NCI-H2107 (cell line): ENCODE results near the gene ADARB2.

Source experiments
- DNase-seq: peaks from one replicate; lab custom pipeline; 2025; lab: John Stamatoyannopoulos, UW

Gene ADARB2

GRCh38 chr10:1736144-1736971 lies 967 bp downstream of the ADARB2 start:
- no peak for DNase-seq

- no peak for DNase-seq
These were observed 1.8 kb downstream of the ADARB2 start for GRCh38 chr10:1735562-1735961.

GRCh38 chr10:1734288-1734687 lies 3.0 kb downstream of the ADARB2 start:
- DNase-seq, result no peak

- DNase-seq, result no peak
These were observed 3.6 kb downstream of the ADARB2 start for GRCh38 chr10:1733720-1734119.

DNA sequence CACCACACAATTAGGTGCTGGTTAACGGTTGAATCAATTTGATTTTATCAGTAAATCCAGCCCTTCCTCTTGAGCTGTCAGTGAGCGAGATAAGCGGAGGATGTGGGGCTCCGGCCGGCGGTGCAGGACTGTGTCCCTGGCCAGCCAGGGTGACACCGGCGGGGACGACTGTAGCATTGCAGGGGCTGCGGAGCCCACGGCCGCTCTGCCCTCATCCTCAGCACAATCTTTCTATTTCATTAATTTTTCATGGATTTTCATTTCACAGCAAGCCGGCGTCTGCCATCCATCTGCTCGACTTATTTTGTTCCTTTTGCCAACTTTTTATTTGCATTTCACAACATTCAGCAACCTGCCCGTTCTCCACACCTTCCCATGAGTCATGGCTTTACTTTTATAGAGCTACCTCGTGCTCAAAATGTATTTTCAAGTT lies 4.7 kb downstream of the ADARB2 start:
- DNase-seq, result no peak

- DNase-seq, result no peak
These were observed 5.7 kb downstream of the ADARB2 start for GRCh38 chr10:1731592-1731991.

- no peak for DNase-seq
These were observed 7.6 kb downstream of the ADARB2 start for GRCh38 chr10:1729751-1730150.

DNA sequence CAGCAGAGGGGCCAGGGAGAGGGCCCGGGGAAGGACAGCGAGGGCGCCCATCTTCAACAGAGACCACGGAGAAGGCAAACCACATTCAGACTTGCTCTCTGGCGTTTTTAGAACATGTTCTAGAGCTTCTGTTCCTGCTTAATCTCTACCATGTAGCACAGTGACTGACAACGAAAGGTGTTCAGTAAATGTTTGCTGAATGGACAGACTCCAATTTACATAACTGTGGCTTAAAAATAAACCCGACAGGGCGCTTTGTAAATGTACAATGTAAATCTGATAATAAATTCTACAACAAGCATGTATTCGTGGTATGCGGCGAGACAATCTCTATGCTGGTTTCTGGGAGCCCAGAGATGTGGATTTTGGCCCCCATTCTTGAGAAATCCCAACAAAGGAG lies 10.5 kb downstream of the ADARB2 start:
- no peak for DNase-seq

- no peak for DNase-seq
These were observed 12.3 kb downstream of the ADARB2 start for GRCh38 chr10:1724921-1725488.

DNA sequence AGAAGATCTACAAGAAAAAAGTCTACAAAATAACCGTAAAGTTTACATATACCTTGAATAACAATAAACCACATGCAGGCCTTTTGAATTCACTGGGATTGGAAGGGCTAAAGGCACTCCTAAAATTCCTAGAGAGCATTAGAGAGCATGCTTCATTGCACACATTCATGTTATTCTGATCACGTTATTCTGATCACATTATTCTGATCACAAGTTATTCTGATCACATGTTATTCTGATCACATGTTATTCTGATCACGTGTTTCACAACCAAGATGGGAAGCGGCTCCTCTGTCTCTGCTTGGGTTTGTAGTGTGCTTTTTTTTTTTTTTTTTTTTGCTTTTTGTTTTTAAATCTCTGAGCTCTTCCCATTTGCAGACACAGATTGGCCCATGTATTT lies 20.5 kb downstream of the ADARB2 start:
- DNase-seq, result no peak

DNA sequence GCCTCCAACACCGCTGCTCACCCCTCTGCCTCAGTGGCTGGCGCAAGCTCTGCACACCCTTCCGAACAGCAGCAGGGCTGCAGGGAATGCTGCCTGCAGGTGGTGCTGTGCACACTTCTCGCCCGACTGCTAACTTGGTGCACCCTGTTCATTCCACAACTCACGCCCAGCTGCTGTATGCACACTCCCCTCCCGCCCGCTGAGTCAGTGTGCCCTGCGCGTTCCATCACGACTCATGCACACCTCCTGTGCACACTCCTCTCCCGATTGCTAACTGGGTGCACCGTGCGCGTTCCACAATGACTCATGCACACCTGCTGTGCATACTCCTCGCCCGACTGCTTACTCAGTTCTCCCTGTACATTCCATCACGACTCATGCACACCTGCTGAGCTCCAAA lies 21.5 kb downstream of the ADARB2 start:
- DNase-seq, result no peak

- DNase-seq, result no peak
These were observed 24.2 kb downstream of the ADARB2 start for GRCh38 chr10:1712944-1713671.

GRCh38 chr10:1712314-1712713 lies 25.0 kb downstream of the ADARB2 start:
- DNase-seq, result no peak

- no peak for DNase-seq
These were observed 28.2 kb downstream of the ADARB2 start for GRCh38 chr10:1709161-1709560.

DNA sequence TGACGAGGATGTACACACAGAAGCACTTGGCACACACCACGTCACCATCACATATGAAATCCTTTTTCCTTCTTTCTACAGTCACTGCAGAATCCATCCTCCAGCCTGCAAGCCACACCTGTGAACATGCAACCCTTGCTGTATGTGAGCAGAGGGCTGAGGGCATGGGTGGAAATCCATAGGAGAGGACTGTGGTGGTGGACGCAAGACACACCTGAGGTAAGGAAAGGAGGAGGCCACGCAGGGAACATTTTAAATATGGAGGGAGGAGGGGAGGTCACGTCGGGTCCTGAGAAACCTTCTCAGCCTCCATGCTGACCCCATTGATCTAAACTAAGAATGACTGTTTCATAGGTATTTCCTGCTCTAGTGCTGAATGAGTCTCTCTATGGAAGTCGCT lies 28.6 kb downstream of the ADARB2 start:
- no peak for DNase-seq

DNA sequence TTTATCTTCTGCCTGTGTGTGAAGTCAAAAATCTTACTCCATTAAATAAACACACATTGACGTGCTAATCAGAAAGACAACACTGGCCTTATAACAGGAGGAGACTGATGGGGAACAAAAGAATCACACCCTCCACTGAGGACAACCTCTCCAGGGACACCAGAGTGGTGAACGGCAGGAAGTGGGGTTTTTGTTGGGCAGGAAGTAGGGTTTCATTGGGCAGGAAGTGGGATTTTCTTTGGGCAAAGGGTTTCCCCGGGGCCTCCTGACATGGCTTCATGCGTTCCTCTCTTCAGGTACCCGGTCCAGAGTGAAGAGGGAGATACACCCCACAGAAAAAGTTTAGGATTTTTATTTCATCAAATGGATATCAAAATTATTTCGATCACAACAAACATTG lies 30.6 kb downstream of the ADARB2 start:
- DNase-seq, result no peak

DNA sequence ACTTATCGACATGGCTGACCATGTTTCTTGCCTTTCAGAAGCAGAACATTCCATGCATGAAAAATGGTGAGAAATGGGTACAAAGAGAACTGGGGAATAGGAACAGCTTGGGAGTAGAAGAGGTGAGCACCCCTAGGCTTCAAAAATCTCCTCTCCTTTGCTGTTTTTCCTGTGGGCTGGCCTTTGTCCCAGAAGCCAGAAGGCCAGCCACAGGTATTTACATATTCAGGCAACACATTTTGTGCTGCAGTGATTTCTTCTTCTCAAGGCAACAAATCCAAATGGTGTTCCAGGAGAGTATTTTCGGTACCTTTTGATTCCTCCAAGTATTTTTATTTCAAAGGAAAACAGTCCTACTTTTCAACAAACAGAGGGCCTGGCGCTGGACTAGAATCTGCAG lies 31.1 kb downstream of the ADARB2 start:
- no peak for DNase-seq

GRCh38 chr10:1698185-1698584 lies 39.1 kb downstream of the ADARB2 start:
- DNase-seq, result no peak

DNA sequence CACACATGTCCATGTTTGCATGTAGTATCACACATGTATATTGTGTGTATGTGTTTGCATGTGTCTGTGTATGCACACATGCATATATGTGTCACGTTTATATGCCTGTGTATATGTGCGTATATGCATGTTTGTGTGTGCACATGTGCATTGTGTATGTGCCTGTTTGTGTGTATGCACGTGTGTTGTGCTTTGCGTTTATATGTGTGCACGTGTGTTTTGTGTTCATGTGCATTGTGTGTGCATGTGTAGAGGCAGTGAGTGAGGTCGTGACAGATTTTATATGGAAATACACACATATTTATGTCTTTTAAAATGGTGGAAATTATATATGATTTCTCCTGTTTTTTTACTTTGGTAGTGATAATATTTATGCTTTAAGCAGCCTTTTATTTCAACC lies 41.2 kb downstream of the ADARB2 start:
- no peak for DNase-seq

DNA sequence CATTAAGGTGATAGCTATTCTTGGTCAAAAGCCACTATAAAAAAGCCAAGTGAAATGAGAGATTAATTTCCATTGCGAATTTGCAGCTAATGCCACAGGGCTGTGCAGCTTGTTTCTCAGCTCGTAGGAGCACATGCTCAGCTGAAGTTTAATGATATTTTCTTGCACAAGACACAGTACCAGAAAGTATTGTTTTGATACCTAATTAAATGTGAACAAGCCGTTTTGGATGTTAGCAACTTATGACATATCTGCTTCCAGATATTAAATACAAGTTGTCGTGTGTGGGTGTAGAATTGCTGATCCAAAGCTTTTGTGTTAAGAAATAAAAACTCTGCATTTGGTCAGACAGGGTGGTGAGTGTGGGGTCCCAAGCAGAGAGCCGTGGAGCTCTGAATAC lies 47.2 kb downstream of the ADARB2 start:
- DNase-seq, result no peak

DNA sequence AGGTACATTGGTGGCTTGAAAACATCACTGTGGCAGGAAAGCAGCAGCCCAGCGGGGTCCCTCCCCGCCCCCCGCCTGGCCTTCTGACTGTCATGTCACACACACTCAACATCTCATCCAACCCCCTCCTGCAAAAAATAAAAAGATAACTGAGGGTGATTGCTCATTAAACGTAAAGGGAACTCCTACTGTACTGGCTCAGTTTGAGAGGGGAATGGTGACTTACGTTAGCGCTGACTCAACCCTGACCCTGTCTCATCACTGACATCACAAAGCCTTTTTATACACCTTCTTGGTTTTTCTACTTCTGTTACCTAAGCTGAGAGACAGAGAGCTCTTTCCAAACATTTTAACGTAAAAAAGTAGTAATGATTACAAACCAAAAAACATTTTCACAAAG lies 48.8 kb downstream of the ADARB2 start:
- DNase-seq, result no peak

- DNase-seq, result no peak
These were observed 49.6 kb downstream of the ADARB2 start for GRCh38 chr10:1687623-1688150.

- DNase-seq, result no peak
These were observed 50.1 kb downstream of the ADARB2 start for GRCh38 chr10:1687190-1687589.
